HG02759 (cell line): Measurements from ENCODE around the gene PACS2.
"Not testable (repeated sequence)": the region's sequence is repeated elsewhere in the genome, so short reads cannot be mapped to it uniquely, and the experiment has no call there.

ENCODE experiments used
- ATAC-seq: cut with Tn5 transposase; IDR thresholded peaks from one replicate; pipeline ENCODE4 v1.9.1; 2021; ENCODE audit warnings: mild to moderate bottlenecking, moderate library complexity; ENCODE audit not compliant: unreplicated experiment

Gene PACS2

GRCh38 chr14:105314287-105315200, at the start of gene PACS2:
TSS of gene PACS2 (plus strand) at chr14:105314748. CDS start at chr14:105314919, 171 bp downstream.
- peak; percentile 81 for ATAC-seq

- no peak for ATAC-seq
Measured at GRCh38 chr14:105267820-105268548, 46.6 kb upstream of the PACS2 start.

- ATAC-seq, result no peak
Measured at GRCh38 chr14:105268736-105269354, 45.7 kb upstream of the PACS2 start.

GRCh38 chr14:105269405-105269804, 45.1 kb upstream of the PACS2 start:
- no peak for ATAC-seq

- no peak for ATAC-seq
Measured at GRCh38 chr14:105271224-105271890, 43.2 kb upstream of the PACS2 start.

GRCh38 chr14:105272623-105273022, 41.9 kb upstream of the PACS2 start:
- no peak for ATAC-seq

GRCh38 chr14:105273062-105273461, 41.5 kb upstream of the PACS2 start:
- ATAC-seq, result no peak

- no peak for ATAC-seq
Measured at GRCh38 chr14:105274637-105275036, 39.9 kb upstream of the PACS2 start.

- no peak for ATAC-seq
Measured at GRCh38 chr14:105275267-105275946, 39.1 kb upstream of the PACS2 start.

- not testable (repeated sequence) for ATAC-seq
Measured at GRCh38 chr14:105277448-105277847, 37.1 kb upstream of the PACS2 start.

GRCh38 chr14:105279642-105280361, 34.7 kb upstream of the PACS2 start:
- no peak for ATAC-seq

- ATAC-seq, result no peak
Measured at GRCh38 chr14:105280525-105280924, 34.0 kb upstream of the PACS2 start.

GRCh38 chr14:105281371-105282097, 33.0 kb upstream of the PACS2 start:
- ATAC-seq, result no peak

- no peak for ATAC-seq
Measured at GRCh38 chr14:105282098-105282725, 32.3 kb upstream of the PACS2 start.

- ATAC-seq, result no peak
Measured at GRCh38 chr14:105283028-105283427, 31.5 kb upstream of the PACS2 start.

GRCh38 chr14:105283899-105284298, 30.6 kb upstream of the PACS2 start:
- no peak for ATAC-seq

- no peak for ATAC-seq
Measured at GRCh38 chr14:105285174-105285573, 29.4 kb upstream of the PACS2 start.

- no peak for ATAC-seq
Measured at GRCh38 chr14:105286759-105287144, 27.8 kb upstream of the PACS2 start.
